ENCODE data around the gene CCDC149.

The CCDC149 gene

DNA sequence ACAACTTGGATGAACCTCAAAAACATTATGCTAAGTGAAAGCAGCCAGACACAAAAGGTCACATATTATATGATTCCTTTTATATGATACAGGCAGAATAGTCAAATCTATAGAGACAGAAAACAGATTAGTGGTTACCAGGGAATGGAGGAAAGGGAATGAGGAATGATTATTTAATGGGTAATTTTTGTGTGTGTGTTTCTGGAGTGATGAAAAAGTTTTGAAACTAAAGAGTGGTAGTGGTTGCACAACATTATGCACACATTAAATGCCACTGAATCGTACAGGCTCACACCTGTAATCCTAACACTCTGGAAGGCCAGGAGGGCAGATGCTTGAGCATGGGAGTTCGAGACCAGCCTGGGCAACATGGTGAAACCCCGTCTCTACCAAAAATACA, 137.1 kb downstream of the CCDC149 start:
- DNase-seq (ENCODE audit: low spot score) = no peak

DNA sequence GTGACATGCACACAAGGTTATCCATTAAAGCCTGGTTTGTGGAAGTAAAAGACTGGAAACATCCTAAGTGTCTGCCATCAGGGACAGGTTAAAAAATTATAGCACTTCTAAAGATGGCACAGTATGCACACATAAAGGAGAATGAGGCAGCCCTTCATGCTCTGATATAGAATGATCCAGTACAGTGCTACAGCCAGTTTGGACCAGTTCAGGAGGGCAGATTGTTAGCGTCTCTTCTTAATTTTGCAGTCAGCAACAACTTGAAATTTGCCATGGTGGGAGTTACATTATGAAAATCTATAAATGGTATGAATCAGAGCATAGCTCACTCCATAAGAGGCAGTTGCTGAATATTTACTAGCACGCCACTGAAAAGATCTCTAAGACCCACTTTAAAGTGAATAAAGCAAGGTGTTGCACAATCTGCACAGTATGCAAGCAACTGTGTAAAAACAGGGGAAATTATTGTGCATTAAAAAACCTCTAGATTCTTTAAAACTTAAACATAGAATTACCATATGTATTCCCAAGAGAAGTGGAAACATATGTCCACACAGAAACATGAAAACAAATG, 137.7 kb downstream of the CCDC149 start:
- no peak for DNase-seq (ENCODE audit: low spot score)

DNA sequence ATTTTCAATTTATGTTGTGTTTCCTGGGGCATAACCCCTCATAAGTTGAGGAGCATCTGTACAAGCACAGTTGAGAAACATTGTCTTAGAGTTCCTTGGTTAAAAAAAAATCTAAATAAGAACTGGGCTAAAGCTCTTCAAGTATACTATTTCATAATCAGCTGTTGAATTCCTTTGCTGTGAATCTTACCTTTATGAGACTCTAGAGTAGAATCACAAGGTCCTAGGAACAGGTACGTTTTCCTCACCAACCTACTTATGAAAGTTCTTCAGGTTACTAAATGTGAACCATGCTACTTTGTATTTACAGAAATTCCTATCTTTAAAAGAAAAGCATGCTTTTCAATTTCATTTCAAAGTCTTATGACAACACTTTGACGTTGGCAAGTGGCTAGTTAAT, 138.4 kb downstream of the CCDC149 start:
- no peak for DNase-seq (ENCODE audit: low spot score)

DNA sequence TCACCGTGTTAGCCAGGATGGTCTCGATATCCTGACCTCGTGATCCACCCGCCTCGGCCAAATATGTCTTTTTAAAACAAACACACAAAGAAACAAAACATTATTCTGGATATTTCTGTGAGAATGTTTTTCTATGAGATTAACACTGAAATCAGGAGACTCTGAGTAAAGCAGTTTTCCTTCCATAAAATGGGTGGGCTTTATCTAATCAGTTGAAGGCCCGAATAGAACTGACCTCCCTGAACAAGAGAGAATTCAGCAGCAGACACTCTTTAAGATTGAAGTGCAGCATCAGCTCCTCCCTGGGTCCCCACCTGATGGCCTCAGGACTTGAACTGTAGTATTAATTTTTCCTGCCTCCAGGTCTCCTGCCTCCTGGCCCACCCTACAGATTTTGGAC, 139.9 kb downstream of the CCDC149 start:
- DNase-seq (ENCODE audit: low spot score) = no peak

GRCh38 chr4:24772061-24772705, 140.7 kb downstream of the CCDC149 start:
- no peak for DNase-seq (ENCODE audit: low spot score)

GRCh38 chr4:24771241-24771640, 141.6 kb downstream of the CCDC149 start:
- no peak for DNase-seq (ENCODE audit: low spot score)

GRCh38 chr4:24770667-24771066, 142.2 kb downstream of the CCDC149 start:
- no peak for DNase-seq (ENCODE audit: low spot score)

GRCh38 chr4:24770032-24770584, 142.7 kb downstream of the CCDC149 start:
- DNase-seq (ENCODE audit: low spot score) = no peak

- no peak for DNase-seq (ENCODE audit: low spot score)
Measured at GRCh38 chr4:24769571-24769970, 143.3 kb downstream of the CCDC149 start.

DNA sequence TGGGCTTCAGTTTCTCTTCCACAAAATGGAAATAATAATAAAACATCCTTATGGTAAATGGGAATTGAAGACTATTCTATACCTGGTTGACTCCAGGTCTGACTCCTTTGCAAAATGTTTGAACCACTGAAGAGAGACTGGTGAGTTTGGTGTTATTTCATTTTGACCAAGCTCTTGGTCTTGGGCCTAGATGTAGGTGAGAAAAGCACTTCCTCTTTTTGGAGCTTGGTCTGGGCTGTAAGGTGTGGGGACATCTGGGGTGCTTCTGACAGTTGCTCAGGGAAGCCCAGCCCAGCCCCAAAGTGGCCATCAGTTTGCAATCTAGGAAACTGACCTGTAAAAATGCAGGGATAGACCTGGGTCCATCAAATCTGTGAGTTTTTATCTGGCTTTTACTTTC, 144.2 kb downstream of the CCDC149 start:
- DNase-seq (ENCODE audit: low spot score) = no peak

- no peak for DNase-seq (ENCODE audit: low spot score)
Measured at GRCh38 chr4:24768006-24768405, 144.8 kb downstream of the CCDC149 start.

- no peak for DNase-seq (ENCODE audit: low spot score)
Measured at GRCh38 chr4:24765376-24765988, 147.4 kb downstream of the CCDC149 start.

- no peak for DNase-seq (ENCODE audit: low spot score)
Measured at GRCh38 chr4:24764345-24764744, 148.5 kb downstream of the CCDC149 start.

GRCh38 chr4:24763631-24764297, 149.1 kb downstream of the CCDC149 start:
- no peak for DNase-seq (ENCODE audit: low spot score)

Data from COLO829 (cell line).